Measurements from ENCODE around the gene FRMD4B.

DNA sequence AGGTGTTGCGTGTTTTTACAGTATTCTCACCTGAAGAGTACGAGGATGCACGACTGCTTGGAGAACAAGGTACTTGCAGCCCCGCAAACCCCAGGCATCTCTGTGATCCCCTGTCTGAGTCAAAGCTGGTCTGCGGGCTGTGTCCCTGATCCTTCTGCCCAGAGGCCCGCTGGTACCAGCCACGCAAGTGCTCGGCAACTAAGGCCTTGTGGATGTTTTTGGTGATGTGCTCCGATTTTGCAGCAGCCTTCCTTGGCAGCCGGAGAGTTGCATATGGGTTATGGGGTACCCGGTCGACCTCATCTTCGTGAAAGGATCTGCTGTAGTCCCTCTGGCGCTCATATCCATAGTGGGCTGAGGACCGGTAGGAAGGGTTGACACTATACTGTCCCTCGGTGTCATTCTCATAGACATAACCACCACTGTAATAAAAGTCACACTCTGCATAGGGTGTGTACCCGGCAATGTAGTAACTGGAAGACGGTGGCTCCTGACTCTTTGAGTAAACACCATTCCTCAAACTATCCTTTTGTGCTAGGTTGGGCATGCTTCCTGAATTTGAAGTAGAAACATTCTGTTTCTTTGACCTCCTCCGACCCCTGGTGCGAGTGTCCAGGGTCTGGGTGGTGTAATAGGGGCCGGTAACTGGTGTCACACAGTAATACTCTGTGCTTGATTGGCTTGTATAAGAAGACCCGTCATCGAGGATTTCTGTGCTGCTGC lies 204.9 kb downstream of the FRMD4B start:
- TF ChIP-seq, protein P1, sequence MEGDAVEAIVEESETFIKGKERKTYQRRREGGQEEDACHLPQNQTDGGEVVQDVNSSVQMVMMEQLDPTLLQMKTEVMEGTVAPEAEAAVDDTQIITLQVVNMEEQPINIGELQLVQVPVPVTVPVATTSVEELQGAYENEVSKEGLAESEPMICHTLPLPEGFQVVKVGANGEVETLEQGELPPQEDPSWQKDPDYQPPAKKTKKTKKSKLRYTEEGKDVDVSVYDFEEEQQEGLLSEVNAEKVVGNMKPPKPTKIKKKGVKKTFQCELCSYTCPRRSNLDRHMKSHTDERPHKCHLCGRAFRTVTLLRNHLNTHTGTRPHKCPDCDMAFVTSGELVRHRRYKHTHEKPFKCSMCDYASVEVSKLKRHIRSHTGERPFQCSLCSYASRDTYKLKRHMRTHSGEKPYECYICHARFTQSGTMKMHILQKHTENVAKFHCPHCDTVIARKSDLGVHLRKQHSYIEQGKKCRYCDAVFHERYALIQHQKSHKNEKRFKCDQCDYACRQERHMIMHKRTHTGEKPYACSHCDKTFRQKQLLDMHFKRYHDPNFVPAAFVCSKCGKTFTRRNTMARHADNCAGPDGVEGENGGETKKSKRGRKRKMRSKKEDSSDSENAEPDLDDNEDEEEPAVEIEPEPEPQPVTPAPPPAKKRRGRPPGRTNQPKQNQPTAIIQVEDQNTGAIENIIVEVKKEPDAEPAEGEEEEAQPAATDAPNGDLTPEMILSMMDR (IDR thresholded peaks at IDR 0.05) = no peak
- TF ChIP-seq POLR2AphosphoS5 (IDR thresholded peaks at IDR 0.05) (no peak), EP300 (IDR thresholded peaks at IDR 0.05) (no peak), POLR2A (IDR thresholded peaks at IDR 0.05; ENCODE audit: low read depth) (no peak)

All from esophagus muscularis mucosa (tissue), 4 donors.